Measurements from ENCODE around the gene DIDO1. TPM values are rescaled to one million over a fixed set of nuclear protein-coding genes. Genes with fewer than 3 reads are reported as not detected.

Gene DIDO1
- total RNA-seq, 1 donor from 2014 or later: 71.2 TPM

DNA sequence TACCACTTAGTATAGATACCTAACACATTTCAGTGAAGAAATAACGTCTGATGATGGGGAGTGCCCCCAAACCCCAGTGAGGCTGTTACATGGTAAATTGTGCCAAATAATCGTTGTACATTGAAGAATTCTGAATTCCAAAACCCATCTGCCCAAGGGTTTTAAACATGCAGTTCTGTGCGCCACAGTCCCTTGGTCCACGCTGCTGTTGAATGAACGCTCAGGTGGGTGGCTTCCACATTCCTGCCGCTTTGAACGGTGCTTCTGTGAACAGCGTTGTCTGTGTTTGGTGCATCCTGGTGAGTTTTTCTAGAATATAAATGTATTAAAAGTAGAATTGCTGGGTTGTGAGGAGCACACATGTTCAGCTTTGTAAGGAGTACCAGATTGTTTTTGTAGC, 14.6 kb upstream of the DIDO1 start:
- no peak for DNase-seq (ENCODE audit: low spot score, unreplicated experiment)
- H3K36me3 Mint-ChIP-seq (ENCODE audit: insufficient read depth): peaks cover 13% of the 10 kb centered on the region
- no peak for TF ChIP-seq CTCF (IDR thresholded peaks at IDR 0.05; ENCODE audit: unreplicated experiment)
- no peaks in the 10 kb centered on the region for H3K9me3 Mint-ChIP-seq (ENCODE audit: low read depth)
- H3K4me3 Mint-ChIP-seq (ENCODE audit: low read depth): peak overlapping the region; percentile 35
- H3K4me1 Mint-ChIP-seq (ENCODE audit: low read depth): peaks cover 15% of the 10 kb centered on the region
- H3K27ac Mint-ChIP-seq: no peak overlapping the region
- H3K27me3 Mint-ChIP-seq: no peaks in the 10 kb centered on the region

DNA sequence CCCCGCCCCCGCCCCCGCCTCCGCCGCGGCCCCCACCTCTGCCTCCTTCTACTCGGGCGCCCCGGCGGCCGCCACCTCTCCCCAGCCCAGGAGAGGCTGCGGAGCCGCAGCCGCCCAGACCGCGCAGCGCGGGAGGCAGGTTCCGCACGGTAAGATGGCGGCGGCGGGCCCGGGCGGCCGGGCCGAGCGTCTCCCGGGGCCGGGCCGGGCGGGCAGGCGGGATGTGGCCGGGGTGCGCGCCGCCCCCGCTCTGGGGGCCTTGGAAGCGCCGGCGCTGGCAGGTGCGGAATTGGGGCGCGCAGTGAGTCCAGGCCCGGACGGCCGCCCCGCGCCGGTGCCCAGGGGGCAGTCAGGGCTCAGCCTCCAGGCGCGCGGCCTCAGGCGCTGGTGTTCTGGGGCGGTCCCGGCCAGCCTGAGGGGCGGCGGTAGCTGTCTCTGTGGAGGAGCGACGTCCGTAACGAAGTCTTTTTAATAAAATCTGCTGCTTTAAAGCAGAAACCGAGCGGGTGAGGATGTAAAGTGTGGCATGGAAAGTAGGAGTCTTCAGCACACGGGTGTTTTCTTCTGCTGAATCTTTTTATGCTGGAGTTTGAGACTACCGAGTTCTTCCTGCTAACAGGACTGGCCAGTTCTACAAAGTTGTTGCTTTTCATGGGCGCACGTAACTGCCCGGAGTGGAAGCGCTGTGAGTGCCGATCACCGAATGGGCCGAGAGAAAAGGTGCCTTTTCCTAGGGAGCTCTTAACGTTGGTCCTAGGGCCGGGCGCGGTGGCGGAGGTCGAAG, 12.0 kb upstream of the DIDO1 start, which contains the start of gene GID8:
TSS of gene GID8 (plus strand) at position 43 of the 784 bp plus-strand sequence. CDS start 3,356 bp downstream, outside the sequence.
- Mint-ChIP-seq H3K4me1 (ENCODE audit: low read depth) (peaks cover 15% of the 10 kb centered on the region), H3K4me3 (ENCODE audit: low read depth) (peak within 1 kb of the TSS; percentile 95), H3K9me3 (ENCODE audit: low read depth) (no peaks in the 10 kb centered on the region), H3K27ac (peak within 1 kb of the TSS; percentile 99), H3K36me3 (ENCODE audit: insufficient read depth) (peaks cover 5% of the 10 kb centered on the region), H3K27me3 (no peaks in the 10 kb centered on the region)
- peak; percentile 43 for DNase-seq (ENCODE audit: low spot score, unreplicated experiment)
- no peak for TF ChIP-seq CTCF (IDR thresholded peaks at IDR 0.05; ENCODE audit: unreplicated experiment)

DNA sequence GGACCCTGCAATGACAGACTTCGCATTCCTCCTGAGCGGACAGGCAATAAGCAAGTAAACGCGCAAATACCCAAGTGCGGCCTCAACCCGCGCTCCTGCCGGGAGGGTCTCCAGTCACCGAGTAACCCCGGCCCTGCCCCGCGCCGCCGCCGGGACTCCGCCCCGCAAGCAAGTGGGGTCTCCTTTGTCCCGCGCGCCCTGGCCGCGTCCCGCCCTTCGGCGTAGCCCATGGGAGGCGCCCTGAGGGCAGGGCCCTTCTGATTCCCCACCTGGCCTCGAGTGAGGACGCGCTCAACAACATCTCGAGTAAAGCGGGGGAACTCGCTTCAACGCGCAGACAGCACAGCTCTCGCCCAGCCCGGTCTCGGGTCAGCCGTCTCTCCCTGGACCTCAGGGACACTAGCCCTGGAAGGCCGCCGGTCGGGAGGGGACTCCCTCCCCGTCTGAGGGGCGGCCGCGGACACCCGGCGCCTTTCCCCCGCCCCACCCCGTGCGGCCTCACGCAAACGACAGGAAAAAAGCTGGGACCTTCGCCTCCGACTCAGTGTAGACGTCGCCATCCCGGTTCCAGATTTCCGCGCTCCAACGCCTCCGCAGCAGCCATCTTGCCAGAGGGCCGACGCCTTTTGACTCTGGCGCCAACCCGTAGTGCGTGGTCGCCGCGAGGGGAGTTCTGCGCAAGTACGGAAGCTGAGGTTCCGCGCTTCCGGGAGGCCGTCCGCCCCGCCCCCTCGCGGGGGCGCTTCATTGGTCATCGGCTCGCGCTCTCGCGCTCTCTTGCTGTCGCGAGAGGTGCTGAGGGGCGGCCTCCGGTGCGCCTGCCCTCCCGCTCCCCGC, 11.2 kb upstream of the DIDO1 start:
- Mint-ChIP-seq H3K27me3 (no peaks in the 10 kb centered on the region), H3K27ac (peak overlapping the region; percentile 99), H3K4me1 (ENCODE audit: low read depth) (peaks cover 15% of the 10 kb centered on the region), H3K36me3 (ENCODE audit: insufficient read depth) (peaks cover 6% of the 10 kb centered on the region), H3K4me3 (ENCODE audit: low read depth) (no peak overlapping the region), H3K9me3 (ENCODE audit: low read depth) (no peaks in the 10 kb centered on the region)
- no peak for TF ChIP-seq CTCF (IDR thresholded peaks at IDR 0.05; ENCODE audit: unreplicated experiment)
- DNase-seq (ENCODE audit: low spot score, unreplicated experiment): peak; percentile 94

DNA sequence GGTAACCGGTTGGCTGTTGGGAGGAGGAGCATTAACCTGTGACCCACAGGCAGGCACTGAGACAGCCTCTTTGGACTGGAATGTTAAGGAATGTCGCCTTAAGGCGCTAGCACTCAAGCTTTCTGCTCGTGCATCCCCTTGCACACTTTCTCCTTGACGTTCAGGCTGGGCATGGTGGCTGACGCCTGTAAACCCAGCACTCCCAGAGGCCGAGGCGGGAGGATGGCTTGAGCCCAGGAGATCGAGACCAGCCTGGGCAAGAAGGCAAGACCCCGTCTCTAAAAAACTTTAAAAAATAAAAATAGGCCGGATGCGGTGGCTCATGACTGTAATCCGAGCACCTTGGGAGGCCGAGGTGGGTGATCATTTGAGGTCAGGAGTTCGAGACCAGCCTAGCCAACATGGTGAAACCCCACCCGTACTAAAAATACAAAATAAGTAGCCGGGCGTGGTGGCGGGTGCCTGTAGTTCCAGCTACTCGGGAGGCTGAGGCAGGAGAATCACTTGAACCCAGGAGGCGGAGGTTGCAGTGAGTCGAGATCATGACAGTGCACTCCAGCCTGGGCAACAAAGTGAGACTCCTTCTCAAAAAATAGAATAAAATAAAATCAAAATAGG, 9.8 kb upstream of the DIDO1 start:
- Mint-ChIP-seq H3K4me1 (ENCODE audit: low read depth) (peaks cover 18% of the 10 kb centered on the region), H3K27ac (no peak overlapping the region), H3K4me3 (ENCODE audit: low read depth) (no peak overlapping the region), H3K36me3 (ENCODE audit: insufficient read depth) (peaks cover 6% of the 10 kb centered on the region), H3K9me3 (ENCODE audit: low read depth) (no peaks in the 10 kb centered on the region), H3K27me3 (no peaks in the 10 kb centered on the region)
- DNase-seq (ENCODE audit: low spot score, unreplicated experiment): no peak
- no peak for TF ChIP-seq CTCF (IDR thresholded peaks at IDR 0.05; ENCODE audit: unreplicated experiment)

All from progenitor cell of endocrine pancreas (in vitro differentiated cells).